GM19238 (cell line): ENCODE results near the gene PRSS58.

Experiments
- DNase-seq: peaks from one replicate; pipeline ENCODE4 v3.0.0; 2011; ENCODE audit warnings: low spot score; ENCODE audit not compliant: insufficient read length

PRSS58 gene, protein sequence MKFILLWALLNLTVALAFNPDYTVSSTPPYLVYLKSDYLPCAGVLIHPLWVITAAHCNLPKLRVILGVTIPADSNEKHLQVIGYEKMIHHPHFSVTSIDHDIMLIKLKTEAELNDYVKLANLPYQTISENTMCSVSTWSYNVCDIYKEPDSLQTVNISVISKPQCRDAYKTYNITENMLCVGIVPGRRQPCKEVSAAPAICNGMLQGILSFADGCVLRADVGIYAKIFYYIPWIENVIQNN

DNA sequence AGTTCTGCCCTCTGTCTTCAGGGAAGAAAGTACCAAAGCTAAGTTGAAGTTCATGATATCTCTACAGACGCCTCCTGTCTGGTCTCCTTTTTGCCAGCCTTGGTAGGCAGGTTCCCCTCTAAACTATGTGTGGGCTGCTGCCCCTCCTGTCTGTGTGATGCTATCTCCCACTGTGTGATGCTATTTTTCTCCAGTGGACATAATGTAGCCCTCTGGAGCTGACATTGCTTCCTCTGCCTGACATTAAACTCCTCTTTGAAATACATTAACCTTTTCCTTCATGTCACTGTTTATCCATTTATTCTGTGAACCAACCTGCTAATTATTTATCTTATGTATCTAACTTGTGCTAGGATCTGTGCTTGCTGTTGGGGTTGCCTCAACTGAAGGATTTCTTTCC is at the start of gene PRSS58:
TSS of gene PRSS58 (minus strand) at position 101 of the 400 bp plus-strand sequence. CDS start 351 bp downstream, outside the sequence.
- DNase-seq: no peak

DNA sequence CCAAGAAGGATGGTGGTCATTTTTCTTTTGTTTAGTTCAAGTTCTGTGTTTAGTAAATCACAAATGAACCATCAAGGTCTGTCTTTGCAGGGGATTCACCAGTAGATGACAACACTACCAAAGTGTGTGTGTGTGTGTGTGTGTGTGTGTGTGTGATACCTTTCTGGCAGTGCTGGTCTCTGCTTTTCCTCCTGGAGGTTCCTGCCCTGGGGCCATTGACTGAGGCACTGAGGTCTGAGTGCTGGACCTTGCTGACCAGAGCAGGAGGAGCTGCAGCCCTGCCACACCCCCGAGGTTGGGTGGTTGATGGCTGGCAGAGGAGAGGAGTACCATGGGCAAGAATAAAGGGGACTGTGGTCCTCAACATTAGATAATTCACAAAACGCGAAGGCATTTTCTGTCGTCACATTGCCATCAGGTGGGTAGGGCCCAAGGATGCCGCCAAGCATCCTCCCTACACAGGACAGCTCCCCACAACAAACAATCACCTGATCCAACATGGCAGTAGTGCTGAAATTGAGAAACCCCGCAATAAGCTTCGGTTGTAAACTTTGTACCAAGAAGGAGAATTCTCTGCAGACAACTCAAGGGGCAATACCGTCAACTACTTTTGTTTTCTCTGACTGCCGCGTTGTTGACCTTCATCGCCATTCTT is 49.5 kb upstream of the PRSS58 start:
- DNase-seq: no peak

DNA sequence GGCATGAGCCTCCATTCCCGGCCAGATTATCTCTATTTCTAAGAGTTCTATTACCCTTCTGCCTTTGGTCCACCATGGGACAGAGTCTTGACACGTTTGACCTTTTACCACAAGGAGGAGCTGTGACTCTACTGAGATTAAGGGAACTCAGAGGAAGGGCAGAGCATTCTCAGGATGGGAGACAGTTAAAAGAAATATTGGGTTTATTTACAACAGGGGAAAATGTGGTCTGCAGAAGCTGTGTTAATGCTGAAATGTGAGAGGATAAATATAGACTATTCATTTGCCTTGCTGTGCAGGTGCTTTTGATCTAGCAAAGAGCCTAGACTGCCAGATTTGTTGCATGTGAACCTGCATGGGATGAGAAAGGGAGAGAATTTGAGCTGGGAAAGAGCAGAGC is 45.8 kb upstream of the PRSS58 start:
- no peak for DNase-seq

DNA sequence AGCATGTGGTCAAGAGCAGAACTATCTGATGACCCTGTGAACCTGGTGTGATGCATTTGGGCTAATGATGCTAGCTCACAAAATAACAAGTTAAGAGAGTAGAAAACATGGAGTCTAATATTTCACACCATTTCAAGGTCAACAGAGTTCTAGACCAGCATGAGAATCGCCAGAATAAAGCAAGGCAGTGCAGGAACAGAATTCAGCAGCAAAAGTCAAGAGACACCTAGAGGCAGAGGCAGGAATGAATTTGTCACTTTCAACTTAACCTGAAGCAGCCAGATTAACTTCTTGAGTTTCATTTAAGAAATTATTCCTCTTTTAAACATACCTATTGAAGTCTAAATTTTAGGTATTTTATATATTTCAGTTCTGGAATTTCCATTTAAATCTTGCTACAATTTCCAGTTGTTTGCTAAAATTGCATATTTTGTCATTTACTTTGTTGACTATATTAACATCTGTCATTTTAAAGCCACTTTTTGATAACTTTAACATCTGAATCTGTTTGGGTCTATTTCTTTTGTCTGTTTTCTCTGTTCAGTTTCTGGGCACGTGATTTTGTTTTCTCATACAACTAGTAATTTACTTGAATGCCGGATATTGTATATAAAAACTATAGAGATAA is 44.2 kb upstream of the PRSS58 start:
- DNase-seq: no peak

DNA sequence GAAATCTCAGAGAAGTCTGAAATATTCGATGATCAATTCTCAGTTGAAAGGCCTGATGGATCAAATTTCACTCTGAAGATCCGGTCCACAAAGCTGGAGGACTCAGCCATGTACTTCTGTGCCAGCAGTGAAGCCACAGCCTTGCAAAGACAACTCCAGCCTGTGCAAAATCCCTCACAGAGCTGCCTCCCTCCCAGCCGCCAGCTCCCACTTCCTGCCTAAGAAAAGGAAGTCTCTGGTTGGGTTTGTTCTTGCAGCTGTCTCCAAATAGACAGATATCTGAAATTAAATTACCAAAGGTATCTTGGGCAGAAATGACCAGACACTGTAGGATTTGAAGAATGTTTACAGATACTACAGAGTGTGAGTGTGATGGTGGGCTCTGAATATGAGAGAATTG is 43.4 kb upstream of the PRSS58 start:
- DNase-seq: no peak

DNA sequence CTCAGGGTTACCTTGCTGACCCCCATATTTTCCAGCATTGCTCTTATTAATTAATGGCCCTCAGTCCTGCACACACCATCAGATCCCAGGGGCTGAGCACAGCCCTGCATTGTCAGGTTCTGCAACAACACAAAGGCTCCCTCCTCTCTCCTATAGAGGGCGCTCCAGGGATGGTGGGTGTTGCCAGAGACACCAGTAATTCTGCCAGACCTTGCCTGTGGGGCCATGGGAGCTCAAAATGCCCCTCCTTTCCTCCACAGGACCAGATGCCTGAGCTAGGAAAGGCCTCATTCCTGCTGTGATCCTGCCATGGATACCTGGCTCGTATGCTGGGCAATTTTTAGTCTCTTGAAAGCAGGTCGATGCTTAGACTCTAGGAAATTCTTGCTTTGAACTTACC is 42.8 kb upstream of the PRSS58 start:
- no peak for DNase-seq

DNA sequence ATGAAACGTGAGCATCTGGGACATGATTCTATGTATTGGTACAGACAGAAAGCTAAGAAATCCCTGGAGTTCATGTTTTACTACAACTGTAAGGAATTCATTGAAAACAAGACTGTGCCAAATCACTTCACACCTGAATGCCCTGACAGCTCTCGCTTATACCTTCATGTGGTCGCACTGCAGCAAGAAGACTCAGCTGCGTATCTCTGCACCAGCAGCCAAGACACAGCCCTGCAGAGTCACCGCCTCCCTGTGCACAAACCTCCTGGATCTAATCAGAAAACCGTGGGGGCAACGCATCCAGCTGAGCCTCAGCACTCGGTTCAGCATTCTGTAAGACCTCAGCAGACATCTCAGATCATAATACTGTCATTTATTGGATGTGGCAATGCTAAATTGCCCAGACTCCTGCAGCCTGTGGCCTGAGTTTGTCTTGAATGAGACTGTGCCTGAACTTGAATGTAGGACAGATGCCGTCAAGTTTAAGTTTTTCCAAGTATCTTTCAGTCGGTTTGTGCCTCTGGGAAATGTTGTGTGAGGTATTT is 41.5 kb upstream of the PRSS58 start:
- no peak for DNase-seq

DNA sequence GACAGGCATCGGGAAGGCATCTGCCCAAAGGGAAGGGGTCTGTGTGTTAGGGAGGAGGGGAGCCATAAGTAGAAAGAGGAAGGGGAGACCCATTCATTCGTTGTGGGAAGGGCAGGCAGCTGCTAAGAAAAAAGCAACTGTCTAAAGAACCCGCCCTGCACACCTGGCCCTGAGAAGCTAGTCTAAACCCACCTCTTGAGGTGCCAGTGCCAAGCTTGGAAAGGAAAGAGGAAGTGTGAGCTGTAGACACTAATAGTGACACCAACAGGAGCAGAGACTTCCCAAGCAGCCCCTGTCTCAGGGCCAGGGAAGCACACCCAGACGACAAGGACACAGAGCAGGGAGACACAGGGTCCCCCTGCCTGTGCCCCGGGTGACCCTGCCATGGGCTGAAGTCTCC is 40.8 kb upstream of the PRSS58 start:
- no peak for DNase-seq

DNA sequence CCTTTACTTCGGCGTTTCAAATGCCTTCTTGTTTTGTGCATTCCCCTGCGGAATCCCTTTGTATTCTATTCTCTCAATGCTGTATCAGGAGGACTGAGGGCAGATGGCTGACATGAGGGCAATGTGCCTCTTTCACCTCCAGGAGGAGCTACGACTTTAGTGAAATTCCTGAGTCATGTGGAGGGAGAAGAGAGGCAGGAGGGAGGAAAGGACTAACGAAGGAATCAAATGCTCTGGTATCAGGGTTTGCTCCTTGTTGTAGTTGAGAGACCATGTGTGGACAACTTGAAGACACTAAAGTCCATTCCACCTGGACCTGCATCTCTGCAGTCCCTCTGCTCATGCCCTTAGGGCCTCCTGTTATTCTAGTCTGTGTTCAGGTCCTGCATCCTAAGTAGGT is 40.2 kb upstream of the PRSS58 start:
- no peak for DNase-seq

DNA sequence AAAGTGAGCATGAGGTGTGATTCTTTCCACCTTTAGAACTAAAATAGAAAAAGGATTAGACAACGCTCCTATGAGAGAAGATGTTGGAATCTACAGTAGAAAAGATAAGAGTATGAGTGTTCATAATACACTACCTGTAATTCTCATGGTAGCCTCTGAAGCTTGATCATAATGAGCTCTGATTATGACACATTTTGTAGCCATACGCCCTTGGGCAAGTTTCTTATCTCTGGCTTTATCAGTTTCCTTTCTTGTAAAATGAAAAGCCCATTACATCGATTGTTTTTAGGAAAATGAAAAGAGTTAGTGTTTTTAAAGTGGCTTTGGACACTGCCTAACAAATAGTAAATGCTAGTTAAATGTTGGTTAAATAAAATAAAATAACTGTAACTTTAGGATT is 22.4 kb upstream of the PRSS58 start:
- DNase-seq: no peak

DNA sequence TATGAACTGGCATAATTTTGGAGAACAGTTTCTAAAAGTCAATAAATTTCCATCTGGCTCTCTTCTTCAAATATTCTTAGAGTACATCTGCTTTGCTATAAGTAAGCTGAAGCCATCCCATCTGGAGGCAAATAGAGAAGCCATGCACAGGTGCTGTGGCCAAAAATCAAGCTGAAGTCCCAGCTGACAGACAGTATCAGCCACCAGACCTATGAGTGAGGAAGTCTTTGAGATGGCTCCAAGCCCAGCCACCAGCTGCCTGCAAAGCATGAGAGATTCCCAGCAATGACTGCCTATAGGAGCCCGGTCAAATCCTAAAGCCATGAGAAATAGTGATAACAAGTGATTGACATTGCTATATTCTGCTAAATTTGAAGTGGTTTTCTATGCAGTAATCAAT is 21.7 kb upstream of the PRSS58 start:
- no peak for DNase-seq

DNA sequence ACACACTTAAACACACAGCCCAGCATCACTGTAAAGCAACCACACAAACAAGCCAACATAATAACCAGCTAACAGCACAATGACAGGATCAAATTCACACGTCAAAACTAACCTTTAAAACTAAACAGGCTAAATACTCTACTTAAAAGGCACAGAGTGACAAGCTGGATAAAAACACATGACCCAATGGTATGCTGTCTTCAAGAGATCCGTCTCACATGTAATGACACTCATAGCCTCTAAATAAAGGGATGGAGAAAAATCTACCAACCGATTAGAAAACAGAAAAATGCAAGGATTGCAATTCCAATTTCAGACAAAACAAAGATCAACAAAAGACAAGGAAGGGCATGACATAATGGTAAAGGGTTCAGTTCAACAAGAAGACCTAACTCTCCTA is 17.2 kb upstream of the PRSS58 start:
- DNase-seq: no peak

DNA sequence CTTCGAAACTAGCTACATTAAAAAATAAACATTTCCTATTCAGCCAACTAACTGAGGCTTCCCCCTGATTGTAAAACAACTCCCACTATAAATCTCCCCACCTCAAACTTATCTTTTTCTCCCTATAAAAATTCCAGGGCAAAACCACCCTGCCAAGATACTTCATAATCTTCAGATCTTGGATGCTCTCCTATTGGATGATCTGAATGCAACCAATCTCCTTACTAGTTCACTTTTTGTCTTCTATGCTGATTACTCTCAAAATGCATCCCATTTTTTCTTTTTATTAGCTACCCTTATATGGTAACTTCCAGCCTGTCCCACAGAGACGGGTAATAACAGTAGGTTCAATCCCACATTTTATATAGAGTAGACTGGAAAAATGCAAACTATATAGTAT is 15.0 kb upstream of the PRSS58 start:
- DNase-seq: no peak

DNA sequence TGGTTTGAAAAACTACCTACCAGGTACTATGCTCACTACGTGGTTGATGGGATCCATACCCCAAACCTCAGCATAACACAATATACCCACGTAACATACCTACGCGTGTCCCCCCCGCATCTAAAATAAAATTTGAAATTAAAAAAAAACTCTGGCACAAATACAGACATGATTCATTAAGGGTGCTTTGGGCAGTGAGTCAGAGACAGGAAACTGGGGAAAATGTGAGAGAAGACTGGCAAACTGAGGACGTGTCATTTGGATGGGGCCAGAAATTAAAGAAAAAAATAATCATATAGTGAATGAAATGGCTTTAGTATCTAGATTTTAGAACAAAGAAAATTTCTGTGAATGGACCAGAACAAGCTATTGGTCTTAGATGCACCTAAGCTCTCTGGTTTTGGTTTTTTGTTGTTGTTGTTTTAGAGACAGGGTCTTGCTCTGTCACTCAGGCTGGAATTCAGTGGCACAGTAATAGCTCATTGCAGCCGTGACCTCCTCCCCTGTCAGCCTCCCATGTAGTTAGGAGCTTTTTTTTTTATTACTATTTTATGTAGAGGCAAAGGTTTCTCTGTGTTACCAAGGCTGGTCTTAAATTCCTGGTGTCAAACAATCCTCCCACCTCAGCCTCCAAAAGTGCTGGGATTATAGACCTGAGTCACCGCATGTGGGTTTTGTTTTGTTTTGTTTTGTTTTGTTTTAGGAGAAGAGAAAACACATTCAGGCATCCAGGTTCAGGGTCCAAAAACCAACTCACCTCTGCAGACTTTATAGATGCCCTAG is 5.9 kb upstream of the PRSS58 start:
- no peak for DNase-seq

DNA sequence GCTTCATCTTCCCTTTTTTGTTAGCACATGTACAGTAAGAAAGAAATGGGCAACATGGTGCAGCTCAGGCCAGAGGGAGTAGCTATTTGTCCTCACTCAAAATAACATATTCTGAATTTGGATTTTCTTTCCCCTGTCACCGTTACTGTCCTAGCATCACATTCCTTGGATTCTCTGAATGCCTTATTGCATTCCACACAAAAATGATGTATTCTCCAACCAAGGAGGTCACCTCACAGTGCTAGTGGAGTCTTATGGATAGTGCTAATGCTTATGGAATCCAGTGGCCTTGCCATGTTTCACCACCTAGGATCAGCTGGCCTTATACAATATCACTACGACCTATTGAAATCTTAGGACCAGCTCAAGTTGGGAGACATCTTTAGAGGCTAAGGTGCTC is 7.2 kb downstream of the PRSS58 start:
- DNase-seq: no peak

DNA sequence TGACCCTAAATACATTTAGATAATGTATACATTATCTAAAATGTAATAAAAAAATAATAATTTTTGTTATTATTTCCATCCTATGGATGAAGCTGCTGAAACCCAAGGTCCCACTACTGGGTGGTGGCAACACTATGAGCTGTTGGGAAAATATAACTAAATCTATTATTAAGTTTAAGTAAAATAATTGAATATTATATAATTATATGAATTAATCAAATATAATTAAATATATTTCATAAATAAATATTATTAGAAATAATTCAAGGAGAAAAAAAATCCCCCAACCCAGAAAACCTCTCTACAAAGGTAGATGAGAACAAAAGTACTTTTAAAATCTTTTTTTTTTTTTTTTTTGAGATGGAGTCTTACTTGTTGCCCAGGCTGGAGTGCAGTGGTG is 7.9 kb downstream of the PRSS58 start:
- DNase-seq: no peak

DNA sequence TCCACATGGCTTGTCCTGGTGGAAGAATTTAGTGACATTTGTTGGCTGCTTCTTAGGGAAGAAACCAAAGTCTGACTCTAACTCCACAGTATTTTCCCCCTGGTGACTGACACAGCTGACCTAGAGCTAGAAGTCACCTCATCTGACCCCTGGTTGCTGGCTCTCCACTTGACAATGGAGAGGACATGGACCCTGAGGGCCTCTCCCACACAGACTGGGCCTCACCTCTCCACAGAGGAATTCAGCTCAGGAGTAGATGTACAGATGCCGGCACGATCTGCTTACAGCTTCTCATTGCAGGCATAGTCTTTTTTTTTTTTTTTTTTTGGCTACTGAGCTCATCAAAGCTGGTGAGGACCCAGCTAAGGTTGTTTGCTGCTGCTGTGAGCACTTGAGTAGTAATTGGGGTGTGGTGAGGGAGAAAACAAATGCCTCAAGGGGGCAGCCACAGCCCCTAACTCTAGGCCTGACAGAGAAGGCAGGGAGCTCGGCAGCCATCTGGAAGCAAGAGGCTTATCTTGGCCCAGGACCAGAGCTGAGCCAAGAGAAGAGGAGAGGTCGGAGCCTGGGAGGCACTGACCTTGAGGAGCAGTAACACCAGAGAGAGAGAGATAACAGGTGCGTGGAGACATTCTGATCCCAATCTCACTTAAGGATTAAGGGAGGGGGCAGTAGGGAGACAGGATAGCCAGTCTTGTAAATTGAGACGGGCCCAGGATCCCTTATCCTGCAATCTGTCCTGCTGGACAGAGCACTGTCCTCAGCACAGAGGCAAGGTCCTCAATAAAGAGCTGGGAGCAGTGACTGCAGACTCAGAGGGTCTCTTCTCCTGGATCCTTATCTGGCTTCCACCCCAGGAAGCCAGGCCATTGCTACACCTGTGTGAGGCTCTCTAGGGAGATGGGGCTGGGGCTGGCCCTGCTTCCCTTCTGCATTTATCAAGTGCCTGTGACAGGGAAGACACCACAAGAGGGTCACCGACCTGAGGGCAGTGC is 9.4 kb downstream of the PRSS58 start:
- DNase-seq: no peak

DNA sequence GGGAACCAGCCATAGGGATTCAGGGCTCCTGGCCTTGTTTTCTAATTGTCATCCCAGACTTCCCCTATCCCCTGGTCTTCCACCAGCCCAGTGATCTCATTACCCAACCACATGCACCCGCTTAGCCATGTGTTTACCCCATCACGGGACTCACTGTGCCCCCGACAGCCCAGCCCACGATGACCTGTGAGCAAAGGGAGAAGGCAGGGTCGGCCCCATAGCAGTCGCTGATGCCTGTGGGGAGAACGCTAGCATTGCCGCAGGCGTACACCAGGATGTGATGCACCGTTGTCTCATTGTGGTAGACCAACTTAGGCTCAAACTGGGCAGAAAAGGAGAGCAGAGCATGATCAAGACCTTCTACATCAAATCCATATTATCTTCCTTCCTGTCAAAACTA is 14.0 kb downstream of the PRSS58 start:
- DNase-seq: no peak

DNA sequence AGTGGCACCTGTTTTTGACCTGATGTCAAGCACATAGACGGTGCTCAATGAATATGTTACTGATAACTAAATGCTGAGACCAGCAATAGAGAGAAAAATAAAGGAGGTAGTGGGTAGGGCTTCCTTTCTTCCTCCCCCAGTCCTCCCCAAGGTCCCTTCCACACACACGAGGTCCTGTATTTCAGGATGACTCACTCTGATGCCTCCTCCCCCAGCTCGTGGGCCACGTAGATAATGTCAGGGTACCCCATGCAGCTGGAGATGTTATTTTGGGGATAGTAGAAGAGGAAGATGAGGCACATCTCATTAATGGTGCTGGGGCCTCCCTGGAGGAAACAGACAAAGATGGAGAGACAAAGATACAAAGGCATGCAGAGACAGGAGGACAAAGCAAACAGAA is 17.3 kb downstream of the PRSS58 start:
- no peak for DNase-seq

DNA sequence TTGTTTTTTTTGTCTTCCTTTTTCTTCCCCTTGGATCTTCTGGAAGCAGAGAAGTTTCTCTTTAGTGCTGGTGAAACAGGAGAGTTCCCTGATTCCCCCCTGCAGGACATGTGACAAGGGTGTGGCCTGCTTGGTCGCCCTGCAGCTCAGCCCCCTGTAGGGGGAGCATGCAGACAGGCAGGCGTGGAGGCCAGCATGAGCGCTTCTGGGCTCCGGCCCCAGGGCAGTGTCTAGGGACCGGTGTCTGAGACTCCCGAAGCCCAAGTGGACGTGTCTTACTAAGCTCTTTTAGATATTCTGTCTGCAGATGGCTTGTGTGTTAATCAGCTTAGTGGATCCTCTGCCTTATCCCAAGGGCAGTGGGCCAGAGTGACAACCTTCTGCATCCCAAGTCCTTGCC is 26.1 kb downstream of the PRSS58 start:
- no peak for DNase-seq
